SK-N-SH treated with all-trans-retinoic acid at 6 μM for 48 hours (cell line): ENCODE results near the gene LTBP1.

Source experiments
- ATAC-seq: fragments of 200-7000 bp; cut with Tn5 transposase; 3 replicates; pipeline ENCODE4 v1.9.1; 2020; ENCODE audit warnings: mild to moderate bottlenecking, moderate library complexity
- ARNTL ChIP-seq: fragments of 450-650 bp; formaldehyde crosslinking; IDR thresholded peaks from 2 replicates; pipeline ENCODE4 v1.5.0; 2020; ENCODE audit warnings: low read depth, mild to moderate bottlenecking, moderate library complexity, borderline replicate concordance
- BACH2 ChIP-seq: fragments of 250-450 bp; sonication (Bioruptor Pico); IDR thresholded peaks from 2 replicates; pipeline ENCODE4 v1.9.0; 2021; ENCODE audit warnings: mild to moderate bottlenecking, borderline replicate concordance
- CSDC2 ChIP-seq: fragments of 250-450 bp; sonication (Bioruptor Pico); IDR thresholded peaks from 2 replicates; pipeline ENCODE4 v1.5.0; 2020; ENCODE audit warnings: mild to moderate bottlenecking, moderate library complexity
- ESRRG ChIP-seq: fragments of 250-450 bp; sonication (Bioruptor Pico); IDR thresholded peaks from 2 replicates; pipeline ENCODE4 v1.6.1; 2021; ENCODE audit warnings: mild to moderate bottlenecking
- GLIS3 ChIP-seq: fragments of 250-450 bp; sonication (Bioruptor Pico); IDR thresholded peaks from 2 replicates; pipeline ENCODE4 v1.5.0; 2020; ENCODE audit warnings: mild to moderate bottlenecking, moderate library complexity
- ISL1 ChIP-seq: fragments of 250-450 bp; sonication (Bioruptor Pico); IDR thresholded peaks from 2 replicates; pipeline ENCODE4 v2.1.2; 2022; ENCODE audit warnings: mild to moderate bottlenecking, moderate library complexity
- OSR1 ChIP-seq: fragments of 250-450 bp; sonication (Bioruptor Pico); IDR thresholded peaks from 2 replicates; pipeline ENCODE4 v1.8.0; 2022; ENCODE audit warnings: moderate library complexity, mild to moderate bottlenecking, inconsistent platforms
- PATZ1 ChIP-seq: fragments of 250-450 bp; sonication (Bioruptor Pico); IDR thresholded peaks from 2 replicates; pipeline ENCODE4 v1.8.0; 2020; ENCODE audit warnings: mild to moderate bottlenecking, moderate library complexity, borderline replicate concordance
- PPARA ChIP-seq: fragments of 250-450 bp; sonication (Bioruptor Pico); IDR thresholded peaks from 2 replicates; pipeline ENCODE4 v1.5.0; 2020; ENCODE audit warnings: mild to moderate bottlenecking, borderline replicate concordance
- RARB ChIP-seq: fragments of 250-450 bp; sonication (Bioruptor Pico); IDR thresholded peaks from 2 replicates; pipeline ENCODE4 v1.8.0; 2021; ENCODE audit warnings: mild to moderate bottlenecking, moderate library complexity
- SNAI2 ChIP-seq: fragments of 250-450 bp; sonication (Bioruptor Pico); IDR thresholded peaks from 2 replicates; pipeline ENCODE4 v1.5.0; 2020; ENCODE audit warnings: mild to moderate bottlenecking, moderate library complexity
- TCF4 ChIP-seq: fragments of 250-450 bp; sonication (Bioruptor Pico); IDR thresholded peaks from 2 replicates; pipeline ENCODE4 v1.8.0; 2021; ENCODE audit warnings: mild to moderate bottlenecking, moderate library complexity, borderline replicate concordance
- TOX ChIP-seq: fragments of 250-450 bp; sonication (Bioruptor Pico); IDR thresholded peaks from 2 replicates; pipeline ENCODE4 v1.8.0; 2021; ENCODE audit warnings: mild to moderate bottlenecking, moderate library complexity, borderline replicate concordance
- TSHZ2 ChIP-seq: fragments of 250-450 bp; sonication (Bioruptor Pico); IDR thresholded peaks from 2 replicates; pipeline ENCODE4 v1.5.0; 2020; ENCODE audit warnings: mild to moderate bottlenecking, moderate library complexity
- ZC3H10 ChIP-seq: fragments of 250-450 bp; sonication (Bioruptor Pico); IDR thresholded peaks from 2 replicates; pipeline ENCODE4 v1.5.1; 2021; ENCODE audit warnings: mild to moderate bottlenecking, moderate library complexity
- ZFP3 ChIP-seq: fragments of 250-450 bp; sonication (Bioruptor Pico); IDR thresholded peaks from 2 replicates; pipeline ENCODE4 v1.5.0; 2020; ENCODE audit warnings: mild to moderate bottlenecking, moderate library complexity
- ZNF565 ChIP-seq: fragments of 450-650 bp; formaldehyde crosslinking; conservative IDR thresholded peaks from 2 replicates; pipeline ENCODE4 v1.5.0; 2020; ENCODE audit warnings: low read depth, mild to moderate bottlenecking, moderate library complexity
- ZNF70 ChIP-seq: fragments of 450-650 bp; formaldehyde crosslinking; IDR thresholded peaks from 2 replicates; pipeline ENCODE4 v1.5.0; 2020; ENCODE audit warnings: mild to moderate bottlenecking, moderate library complexity
- ZNF8 ChIP-seq: fragments of 450-650 bp; formaldehyde crosslinking; IDR thresholded peaks from 2 replicates; pipeline ENCODE4 v1.5.0; 2020; ENCODE audit warnings: mild to moderate bottlenecking, moderate library complexity
- TF ChIP-seq, protein P1 (sequence below): fragments of 250-450 bp; sonication (Bioruptor Pico); IDR thresholded peaks from 2 replicates; pipeline ENCODE4 v1.5.1; 2021; ENCODE audit warnings: mild to moderate bottlenecking, moderate library complexity
- TF ChIP-seq, protein P2 (sequence below): fragments of 250-450 bp; sonication (Bioruptor Pico); IDR thresholded peaks from 2 replicates; pipeline ENCODE4 v1.5.1; 2020; ENCODE audit warnings: low read depth, mild to moderate bottlenecking, moderate library complexity

The LTBP1 gene

DNA sequence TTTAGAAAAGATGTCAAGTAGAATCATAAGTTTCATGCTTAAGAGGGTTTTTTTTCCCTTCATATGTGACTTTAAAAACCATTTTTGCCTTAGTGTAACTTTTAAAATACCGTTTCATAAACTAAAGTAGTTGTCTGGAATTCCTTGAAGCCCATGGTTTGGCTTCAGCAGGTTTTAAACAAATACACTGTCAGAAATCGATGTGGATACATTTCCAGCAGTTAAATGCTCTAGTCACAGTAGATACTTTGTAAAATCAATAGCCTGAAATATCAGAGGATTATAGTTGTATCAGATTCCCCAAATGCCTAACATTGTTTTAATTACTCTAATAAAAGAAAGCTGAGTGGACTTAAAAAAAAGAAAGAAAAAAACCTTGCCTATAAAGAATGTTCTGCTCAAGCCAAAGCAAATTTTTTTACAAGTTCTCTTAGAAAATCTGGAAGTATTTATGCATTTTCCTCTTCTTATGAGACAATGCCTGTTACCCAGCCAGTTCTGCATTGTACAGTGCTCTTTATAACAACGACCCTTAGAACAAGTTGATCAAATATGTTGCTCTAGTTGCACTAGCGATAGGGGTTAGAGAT, 260.5 kb downstream of the LTBP1 start (continued):
- TF ChIP-seq TSHZ2 (CRISPR knock-in tag): no peak
- no peak for TF ChIP-seq PPARA (CRISPR knock-in tag)
- TF ChIP-seq ZNF70 (CRISPR knock-in tag): no peak
- TF ChIP-seq BACH2: no peak
- no peak for TF ChIP-seq RARB
- no peak for TF ChIP-seq GLIS3 (CRISPR knock-in tag)
- TF ChIP-seq ZC3H10 (CRISPR knock-in tag): no peak
- no peak for TF ChIP-seq TCF4
- TF ChIP-seq, all 23 proteins: peak for 0

GRCh38 chr2:33208400-33208799, 261.6 kb downstream of the LTBP1 start:
- ATAC-seq: no peak
- no peak for TF ChIP-seq TOX
- TF ChIP-seq ISL1 (CRISPR knock-in tag): no peak
- TF ChIP-seq ZC3H10 (CRISPR knock-in tag): no peak
- TF ChIP-seq BACH2: no peak
- TF ChIP-seq ZNF565 (CRISPR knock-in tag): no peak
- TF ChIP-seq TSHZ2 (CRISPR knock-in tag): no peak
- TF ChIP-seq RARB: no peak
- TF ChIP-seq ESRRG (CRISPR knock-in tag): no peak
- TF ChIP-seq OSR1 (CRISPR knock-in tag): no peak
- no peak for TF ChIP-seq CSDC2
- no peak for TF ChIP-seq TCF4

DNA sequence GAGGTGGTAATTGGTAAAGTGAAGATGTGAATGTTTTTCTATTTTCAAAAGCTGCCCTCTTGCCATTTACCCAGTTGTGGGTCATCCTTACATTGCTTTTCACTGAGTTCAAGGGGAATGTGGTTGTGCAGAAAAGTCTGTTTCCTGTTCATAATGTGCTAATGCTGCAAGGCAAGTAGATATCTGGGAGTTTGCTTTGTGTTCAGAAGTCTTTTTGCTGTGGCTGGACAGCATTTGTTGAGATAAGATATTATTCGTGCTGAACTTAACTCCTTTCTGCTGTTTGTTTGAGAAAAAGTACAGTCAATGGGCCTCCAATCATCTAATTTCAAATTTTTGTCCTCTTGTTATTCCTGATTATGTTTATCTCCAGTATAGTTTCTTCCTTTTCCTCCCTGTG, 263.2 kb downstream of the LTBP1 start:
- TF ChIP-seq ESRRG (CRISPR knock-in tag): no peak
- TF ChIP-seq, all 23 proteins: peak for 0
- peak; percentile 26 for ATAC-seq

DNA sequence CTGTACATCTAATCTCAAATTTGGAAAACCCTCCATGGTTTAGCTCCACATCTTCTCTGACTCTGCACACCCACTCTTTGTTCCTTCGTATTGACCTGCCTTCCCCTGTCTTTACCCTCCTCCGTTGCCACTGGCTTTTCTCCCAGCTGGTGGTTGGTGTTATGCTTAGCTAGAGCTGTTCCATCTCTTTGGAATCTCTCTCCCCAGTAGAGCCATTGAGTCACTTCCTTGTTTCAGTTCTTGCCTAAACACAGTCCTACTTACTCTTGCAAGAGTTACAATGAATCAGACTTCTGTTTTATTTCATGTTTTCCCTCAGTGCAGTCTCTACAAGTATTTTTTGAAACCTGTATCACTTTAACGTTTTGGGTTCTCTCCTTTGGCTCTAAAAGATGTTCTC, 263.9 kb downstream of the LTBP1 start:
- TF ChIP-seq ISL1 (CRISPR knock-in tag) (peak; percentile 62), CSDC2 (peak; percentile 84; the same call in 1 of the 2 replicates), ZFP3 (CRISPR knock-in tag) (peak; percentile 66; the same call in 1 of the 2 replicates), ARNTL (CRISPR knock-in tag) (no peak), PATZ1 (CRISPR knock-in tag) (0 out of 2 replicates have a peak, but pooled peaks have one; percentile 17)
- TF ChIP-seq, protein P1, sequence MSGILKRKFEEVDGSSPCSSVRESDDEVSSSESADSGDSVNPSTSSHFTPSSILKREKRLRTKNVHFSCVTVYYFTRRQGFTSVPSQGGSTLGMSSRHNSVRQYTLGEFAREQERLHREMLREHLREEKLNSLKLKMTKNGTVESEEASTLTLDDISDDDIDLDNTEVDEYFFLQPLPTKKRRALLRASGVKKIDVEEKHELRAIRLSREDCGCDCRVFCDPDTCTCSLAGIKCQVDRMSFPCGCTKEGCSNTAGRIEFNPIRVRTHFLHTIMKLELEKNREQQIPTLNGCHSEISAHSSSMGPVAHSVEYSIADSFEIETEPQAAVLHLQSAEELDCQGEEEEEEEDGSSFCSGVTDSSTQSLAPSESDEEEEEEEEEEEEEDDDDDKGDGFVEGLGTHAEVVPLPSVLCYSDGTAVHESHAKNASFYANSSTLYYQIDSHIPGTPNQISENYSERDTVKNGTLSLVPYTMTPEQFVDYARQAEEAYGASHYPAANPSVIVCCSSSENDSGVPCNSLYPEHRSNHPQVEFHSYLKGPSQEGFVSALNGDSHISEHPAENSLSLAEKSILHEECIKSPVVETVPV (CRISPR knock-in tag): no peak
- peak; percentile 86 for ATAC-seq

DNA sequence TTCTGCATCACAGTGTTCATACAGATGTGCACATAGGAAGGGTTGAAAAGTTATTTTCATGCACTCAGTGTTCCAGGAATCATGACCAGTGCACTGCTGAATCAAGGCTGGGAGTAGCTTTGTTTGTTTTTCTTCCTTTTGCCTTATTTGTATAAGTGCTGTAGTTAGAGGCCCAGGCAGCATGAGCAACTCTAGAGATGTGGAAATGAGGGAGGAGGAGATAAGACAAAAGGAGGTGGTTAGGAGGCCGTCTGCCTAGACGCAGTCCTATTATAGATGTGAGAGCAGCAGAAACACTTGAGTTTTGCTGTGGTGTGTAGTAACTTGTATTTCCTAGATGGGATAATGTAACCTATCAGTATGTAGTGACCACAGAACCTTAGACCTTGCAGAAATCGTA, 265.4 kb downstream of the LTBP1 start:
- ATAC-seq: no peak
- TF ChIP-seq SNAI2 (no peak), ZNF8 (CRISPR knock-in tag) (no peak), GLIS3 (CRISPR knock-in tag) (no peak), ZFP3 (CRISPR knock-in tag) (no peak), ISL1 (CRISPR knock-in tag) (no peak), BACH2 (no peak), OSR1 (CRISPR knock-in tag) (no peak), RARB (no peak)
- TF ChIP-seq, protein P2, sequence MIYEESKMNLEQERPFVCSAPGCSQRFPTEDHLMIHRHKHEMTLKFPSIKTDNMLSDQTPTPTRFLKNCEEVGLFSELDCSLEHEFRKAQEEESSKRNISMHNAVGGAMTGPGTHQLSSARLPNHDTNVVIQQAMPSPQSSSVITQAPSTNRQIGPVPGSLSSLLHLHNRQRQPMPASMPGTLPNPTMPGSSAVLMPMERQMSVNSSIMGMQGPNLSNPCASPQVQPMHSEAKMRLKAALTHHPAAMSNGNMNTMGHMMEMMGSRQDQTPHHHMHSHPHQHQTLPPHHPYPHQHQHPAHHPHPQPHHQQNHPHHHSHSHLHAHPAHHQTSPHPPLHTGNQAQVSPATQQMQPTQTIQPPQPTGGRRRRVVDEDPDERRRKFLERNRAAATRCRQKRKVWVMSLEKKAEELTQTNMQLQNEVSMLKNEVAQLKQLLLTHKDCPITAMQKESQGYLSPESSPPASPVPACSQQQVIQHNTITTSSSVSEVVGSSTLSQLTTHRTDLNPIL (CRISPR knock-in tag): no peak
- TF ChIP-seq, protein P1 (CRISPR knock-in tag): no peak
